Measurements from ENCODE around the gene SAMD3.
"Not testable (repeated sequence)": the region's sequence is repeated elsewhere in the genome, so short reads cannot be mapped to it uniquely, and the experiment has no call there.

SAMD3 gene

GRCh38 chr6:130222775-130223174 is at the start of gene SAMD3:
SAMD3 (minus strand) TSS chr6:130222951; CDS start chr6:130215273, 7,678 bp downstream.
- no peak for DNase-seq (ENCODE audit: low spot score)

- no peak for DNase-seq (ENCODE audit: low spot score)
These were observed 47.4 kb upstream of the SAMD3 start for GRCh38 chr6:130269969-130270635.

- not testable (repeated sequence) for DNase-seq (ENCODE audit: low spot score)
These were observed 42.8 kb upstream of the SAMD3 start for GRCh38 chr6:130265553-130265952.

- DNase-seq (ENCODE audit: low spot score) = no peak
These were observed 39.3 kb upstream of the SAMD3 start for GRCh38 chr6:130262008-130262407.

- DNase-seq (ENCODE audit: low spot score) = not testable (repeated sequence)
These were observed 38.8 kb upstream of the SAMD3 start for GRCh38 chr6:130261558-130261957.

- DNase-seq (ENCODE audit: low spot score) = not testable (repeated sequence)
These were observed 38.0 kb upstream of the SAMD3 start for GRCh38 chr6:130260614-130261241.

GRCh38 chr6:130260050-130260462 is 37.3 kb upstream of the SAMD3 start:
- DNase-seq (ENCODE audit: low spot score) = not testable (repeated sequence)

- DNase-seq (ENCODE audit: low spot score) = no peak
These were observed 36.8 kb upstream of the SAMD3 start for GRCh38 chr6:130259557-130259956.

GRCh38 chr6:130259140-130259539 is 36.4 kb upstream of the SAMD3 start:
- no peak for DNase-seq (ENCODE audit: low spot score)

GRCh38 chr6:130252527-130253237 is 29.9 kb upstream of the SAMD3 start:
- no peak for DNase-seq (ENCODE audit: low spot score)

- no peak for DNase-seq (ENCODE audit: low spot score)
These were observed 22.5 kb upstream of the SAMD3 start for GRCh38 chr6:130245267-130245666.

- DNase-seq (ENCODE audit: low spot score) = no peak
These were observed 22.0 kb upstream of the SAMD3 start for GRCh38 chr6:130244728-130245127.

GRCh38 chr6:130240232-130240631 is 17.5 kb upstream of the SAMD3 start:
- no peak for DNase-seq (ENCODE audit: low spot score)

GRCh38 chr6:130239755-130240154 is 17.0 kb upstream of the SAMD3 start:
- no peak for DNase-seq (ENCODE audit: low spot score)

GRCh38 chr6:130233330-130233729 is 10.6 kb upstream of the SAMD3 start:
- no peak for DNase-seq (ENCODE audit: low spot score)

GRCh38 chr6:130230531-130230930 is 7.8 kb upstream of the SAMD3 start:
- not testable (repeated sequence) for DNase-seq (ENCODE audit: low spot score)

GRCh38 chr6:130229645-130230044 is 6.9 kb upstream of the SAMD3 start:
- DNase-seq (ENCODE audit: low spot score) = no peak

GRCh38 chr6:130223508-130223907 is 757 bp upstream of the SAMD3 start:
- no peak for DNase-seq (ENCODE audit: low spot score)

GRCh38 chr6:130218134-130218533 is 4.6 kb downstream of the SAMD3 start:
- DNase-seq (ENCODE audit: low spot score) = no peak

GRCh38 chr6:130216620-130217019 is 6.1 kb downstream of the SAMD3 start:
- DNase-seq (ENCODE audit: low spot score) = no peak

GRCh38 chr6:130215526-130215925 is 7.2 kb downstream of the SAMD3 start:
- no peak for DNase-seq (ENCODE audit: low spot score)

- DNase-seq (ENCODE audit: low spot score) = no peak
These were observed 10.4 kb downstream of the SAMD3 start for GRCh38 chr6:130212215-130212874.

- DNase-seq (ENCODE audit: low spot score) = no peak
These were observed 11.1 kb downstream of the SAMD3 start for GRCh38 chr6:130211691-130212090.

All from ecto neural progenitor cell (in vitro differentiated cells).